BJ (cell line): ENCODE data around the gene GAMT. TPM values are rescaled to one million over a fixed set of nuclear protein-coding genes. Genes with fewer than 3 reads are reported as not detected.

Experiments
- CTCF ChIA-PET: fragments of 350-600 bp; formaldehyde crosslinking; extraction: SDS; loops from one replicate; lab custom pipeline; 2021; ENCODE audit warnings: antibody characterized with exemption, inconsistent platforms; lab: Yijun Ruan, JAX
- POLR2A ChIA-PET: fragments of 300-600 bp; sonication (Branson Sonifier 250); formaldehyde crosslinking; extraction: SDS; loops from one replicate; lab custom pipeline; 2021; ENCODE audit warnings: antibody characterized with exemption; lab: Charles Lee
- DNase-seq: peaks from one replicate; pipeline ENCODE4 v3.0.0-alpha.2; 2011; ENCODE audit warnings: low read depth
- H3K27me3 ChIP-seq: 2 replicates; pipeline ENCODE4 v1.6.0; 2011; ENCODE audit warnings: low read length; ENCODE audit not compliant: control insufficient read depth, insufficient read depth
- H3K36me3 ChIP-seq: 2 replicates; pipeline ENCODE4 v1.5.1; 2011; ENCODE audit warnings: low read length; ENCODE audit not compliant: control insufficient read depth, insufficient read depth
- H3K4me3 ChIP-seq: 2 replicates; pipeline ENCODE4 v1.5.1; 2011; ENCODE audit warnings: low read depth, mild to moderate bottlenecking, control low read depth, low read length
- CTCF ChIP-seq: IDR thresholded peaks from 2 replicates; pipeline ENCODE4 v1.5.1; 2011; ENCODE audit warnings: low read depth, mild to moderate bottlenecking, control low read depth, inconsistent platforms, low read length, moderate library complexity; ENCODE audit not compliant: insufficient read depth
- polyA minus RNA-seq: library from RNA; depleted of rRNA, polyadenylated mRNA; stranded (reverse); fragments of >200 nt; gene quantifications from 2 replicates; pipeline ENCODE4 v1.2.3, GENCODE V29; 2011; rRNA and poly(A)+ RNA removed
- polyA plus RNA-seq: library from polyadenylated mRNA; depleted of rRNA; stranded (reverse); fragments of >200 nt; gene quantifications from 2 replicates; pipeline ENCODE4 v1.2.3, GENCODE V29; 2011; rRNA removed

Gene GAMT
- polyA plus RNA-seq (26.9 and 43.7 TPM in 2 replicates), polyA minus RNA-seq (17.9 and 31.2 TPM in 2 replicates)

GRCh38 chr19:1401138-1401888, at the start of gene GAMT:
TSS of gene GAMT (minus strand) at chr19:1401542. CDS start at chr19:1401476, 66 bp downstream.
- H3K36me3 ChIP-seq: no peaks in the 10 kb centered on the region; the same call in 1 of the 2 replicates
- peak; percentile 12; the same call in 1 of the 2 replicates for TF ChIP-seq CTCF
- peak within 1 kb of the TSS; percentile 77 for H3K4me3 ChIP-seq
- no peaks in the 10 kb centered on the region for H3K27me3 ChIP-seq
- no peak for DNase-seq
- ChIA-PET POLR2A (no interaction called here), CTCF (interaction anchor here (1.0 kb wide), 1 partner anchor 18 kb away, joined by 3 read pairs; the partner anchor contains the start of gene NDUFS7)

- TF ChIP-seq CTCF: no peak
- ChIA-PET POLR2A (no interaction called here), CTCF (interaction anchor here (1.5 kb wide), 1 partner anchor 36 kb away, joined by 4 read pairs; no protein-coding TSS in a partner anchor)
- peak within 1 kb of the TSS; percentile 17; the same call in 1 of the 2 replicates for H3K4me3 ChIP-seq
- no peak for DNase-seq
- no peaks in the 10 kb centered on the region for H3K36me3 ChIP-seq
- peaks cover 34% of the 10 kb centered on the region for H3K27me3 ChIP-seq
Measured at GRCh38 chr19:1449467-1450442, 48.4 kb upstream of the GAMT start, which contains the start of gene APC2. TSS of gene APC2 (plus strand) at chr19:1450121. CDS start at chr19:1453002, 2,881 bp downstream.

GRCh38 chr19:1447944-1448343, 46.6 kb upstream of the GAMT start:
- H3K27me3 ChIP-seq: peaks cover 34% of the 10 kb centered on the region
- H3K36me3 ChIP-seq: no peaks in the 10 kb centered on the region; the same call in 1 of the 2 replicates
- ChIA-PET POLR2A (no interaction called here), CTCF (interaction anchor here (1.5 kb wide), 1 partner anchor 34 kb away, joined by 4 read pairs; no protein-coding TSS in a partner anchor)
- no peak for DNase-seq
- no peak overlapping the region for H3K4me3 ChIP-seq
- no peak for TF ChIP-seq CTCF

- no peak overlapping the region for H3K4me3 ChIP-seq
- POLR2A ChIA-PET: no interaction called here
Measured at GRCh38 chr19:1447504-1447903, 46.2 kb upstream of the GAMT start.

More at GRCh38 chr19:1447504-1447903, 46.2 kb upstream of the GAMT start:
- H3K27me3 ChIP-seq: peaks cover 32% of the 10 kb centered on the region
- CTCF ChIA-PET: interaction anchor here (1.2 to 2.2 kb wide), 3 partner anchors 8 to 168 kb away, joined by 3 to 9 read pairs (median 4); no protein-coding TSS in a partner anchor
- no peak for TF ChIP-seq CTCF
- DNase-seq: no peak
- peaks cover 2% of the 10 kb centered on the region; the same call in 1 of the 2 replicates for H3K36me3 ChIP-seq
